ENCODE measurements around the gene PRXL2A.
"Not testable (repeated sequence)": the region's sequence is repeated elsewhere in the genome, so short reads cannot be mapped to it uniquely, and the experiment has no call there.

The PRXL2A gene

GRCh38 chr10:80411267-80411668, 2.9 kb downstream of the PRXL2A start:
- no peak for DNase-seq (ENCODE audit: low read depth in 3 of 3)

GRCh38 chr10:80411681-80412220, 3.4 kb downstream of the PRXL2A start:
- no peak for DNase-seq (ENCODE audit: low read depth in 3 of 3)

GRCh38 chr10:80412486-80412885, 4.1 kb downstream of the PRXL2A start:
- no peak for DNase-seq (ENCODE audit: low read depth in 3 of 3)

- no peak for DNase-seq (ENCODE audit: low read depth in 3 of 3)
These were observed 5.1 kb downstream of the PRXL2A start for GRCh38 chr10:80413271-80413996.

- DNase-seq (ENCODE audit: low read depth in 3 of 3), result no peak
These were observed 6.0 kb downstream of the PRXL2A start for GRCh38 chr10:80414142-80414895.

- DNase-seq (ENCODE audit: low read depth in 3 of 3), result no peak
These were observed 7.6 kb downstream of the PRXL2A start for GRCh38 chr10:80415734-80416478.

- DNase-seq (ENCODE audit: low read depth in 3 of 3), result no peak
These were observed 8.2 kb downstream of the PRXL2A start for GRCh38 chr10:80416479-80417098.

GRCh38 chr10:80417256-80417655, 8.9 kb downstream of the PRXL2A start:
- DNase-seq (ENCODE audit: low read depth in 3 of 3), result not testable (repeated sequence)

GRCh38 chr10:80421050-80421706, 12.8 kb downstream of the PRXL2A start:
- no peak for DNase-seq (ENCODE audit: low read depth in 3 of 3)

GRCh38 chr10:80421707-80422536, 13.6 kb downstream of the PRXL2A start:
- no peak for DNase-seq (ENCODE audit: low read depth in 3 of 3)

- no peak for DNase-seq (ENCODE audit: low read depth in 3 of 3)
These were observed 17.6 kb downstream of the PRXL2A start for GRCh38 chr10:80425901-80426300.

- no peak for DNase-seq (ENCODE audit: low read depth in 3 of 3)
These were observed 19.2 kb downstream of the PRXL2A start for GRCh38 chr10:80427541-80427940.

- no peak for DNase-seq (ENCODE audit: low read depth in 3 of 3)
These were observed 21.2 kb downstream of the PRXL2A start for GRCh38 chr10:80429521-80429973.

GRCh38 chr10:80433134-80433533, 24.8 kb downstream of the PRXL2A start:
- DNase-seq (ENCODE audit: low read depth in 3 of 3), result no peak

- no peak for DNase-seq (ENCODE audit: low read depth in 3 of 3)
These were observed 28.2 kb downstream of the PRXL2A start for GRCh38 chr10:80436446-80437098.

GRCh38 chr10:80437227-80437626, 28.9 kb downstream of the PRXL2A start:
- DNase-seq (ENCODE audit: low read depth in 3 of 3), result no peak

GRCh38 chr10:80441831-80442230, 33.5 kb downstream of the PRXL2A start:
- DNase-seq (ENCODE audit: low read depth in 3 of 3), result no peak

- no peak for DNase-seq (ENCODE audit: low read depth in 3 of 3)
These were observed 34.5 kb downstream of the PRXL2A start for GRCh38 chr10:80442879-80443278.

- DNase-seq (ENCODE audit: low read depth in 3 of 3), result no peak
These were observed 35.2 kb downstream of the PRXL2A start for GRCh38 chr10:80443531-80443974.

GRCh38 chr10:80444124-80444523, 35.8 kb downstream of the PRXL2A start:
- DNase-seq (ENCODE audit: low read depth in 3 of 3), result no peak
